PFSK-1 (cell line): Measurements from ENCODE around the gene SLC25A41.

Experiments
- FOXP2 ChIP-seq: optimal IDR thresholded peaks from 2 replicates; pipeline ENCODE3; 2011; ENCODE audit warnings: borderline replicate concordance, control low read depth, inconsistent platforms; ENCODE audit not compliant: insufficient read depth; ENCODE audit errors: extremely low read length, extremely low read depth
- POLR2AphosphoS5 ChIP-seq: IDR thresholded peaks from 2 replicates; pipeline ENCODE4 v1.6.1; 2012; ENCODE audit warnings: low read depth, mild to moderate bottlenecking, control low read depth, low read length, moderate library complexity
- REST ChIP-seq, 2 experiments: IDR thresholded peaks; 2 replicates each; pipeline versions ENCODE4 v1.6.1 to v1.8.0; 2011 to 2012; ENCODE audit warnings: low read depth in 2 of 2, low read length in 2 of 2, control low read depth in 1 of 2, inconsistent platforms in 1 of 2, mild to moderate bottlenecking in 1 of 2, moderate library complexity in 1 of 2; ENCODE audit not compliant: insufficient read depth in 1 of 2
- SIN3A ChIP-seq: IDR thresholded peaks from 2 replicates; pipeline ENCODE4 v1.6.1; 2012; ENCODE audit warnings: mild to moderate bottlenecking, low read length, moderate library complexity, borderline replicate concordance; ENCODE audit not compliant: insufficient read depth
- TAF1 ChIP-seq: IDR thresholded peaks from 2 replicates; pipeline ENCODE4 v1.6.1; 2012; ENCODE audit warnings: low read length, control low read depth, borderline replicate concordance; ENCODE audit not compliant: insufficient read depth

SLC25A41 gene

GRCh38 chr19:6466526-6467248 lies 33.1 kb upstream of the SLC25A41 start:
- TF ChIP-seq TAF1 = no peak
- TF ChIP-seq FOXP2 = no peak
- no peak for TF ChIP-seq SIN3A
- no peak for TF ChIP-seq REST (IDR thresholded peaks at IDR 0.05; ENCODE audit: insufficient read depth in 1 of 2, low read depth in 2 of 2, low read length in 2 of 2)
- no peak for TF ChIP-seq POLR2AphosphoS5

- TF ChIP-seq SIN3A (no peak), POLR2AphosphoS5 (no peak), FOXP2 (no peak), REST (IDR thresholded peaks at IDR 0.05; ENCODE audit: insufficient read depth in 1 of 2, low read depth in 2 of 2, low read length in 2 of 2) (no peak), TAF1 (no peak)
Measured at GRCh38 chr19:6465663-6466062, 32.1 kb upstream of the SLC25A41 start.

- no peak for TF ChIP-seq POLR2AphosphoS5
- no peak for TF ChIP-seq REST (IDR thresholded peaks at IDR 0.05; ENCODE audit: insufficient read depth in 1 of 2, low read depth in 2 of 2, low read length in 2 of 2)
- no peak for TF ChIP-seq FOXP2
- no peak for TF ChIP-seq SIN3A
Measured at GRCh38 chr19:6465006-6465405, 31.4 kb upstream of the SLC25A41 start.

- TF ChIP-seq FOXP2 (no peak), POLR2AphosphoS5 (no peak), TAF1 (no peak), REST (IDR thresholded peaks at IDR 0.05; ENCODE audit: insufficient read depth in 1 of 2, low read depth in 2 of 2, low read length in 2 of 2) (no peak), SIN3A (no peak)
Measured at GRCh38 chr19:6464070-6464873, 30.7 kb upstream of the SLC25A41 start, which contains the start of gene CRB3. Gene CRB3, plus strand, starts transcription at chr19:6464271. Its CDS starts 431 bp downstream, at chr19:6464702.
